Measurements from ENCODE around the gene SLC8A1. TPM values are rescaled to one million over a fixed set of nuclear protein-coding genes. Genes with fewer than 3 reads are reported as not detected.

Gene SLC8A1
- total RNA-seq, 1 donor from 2014 or later: 53.8 TPM

DNA sequence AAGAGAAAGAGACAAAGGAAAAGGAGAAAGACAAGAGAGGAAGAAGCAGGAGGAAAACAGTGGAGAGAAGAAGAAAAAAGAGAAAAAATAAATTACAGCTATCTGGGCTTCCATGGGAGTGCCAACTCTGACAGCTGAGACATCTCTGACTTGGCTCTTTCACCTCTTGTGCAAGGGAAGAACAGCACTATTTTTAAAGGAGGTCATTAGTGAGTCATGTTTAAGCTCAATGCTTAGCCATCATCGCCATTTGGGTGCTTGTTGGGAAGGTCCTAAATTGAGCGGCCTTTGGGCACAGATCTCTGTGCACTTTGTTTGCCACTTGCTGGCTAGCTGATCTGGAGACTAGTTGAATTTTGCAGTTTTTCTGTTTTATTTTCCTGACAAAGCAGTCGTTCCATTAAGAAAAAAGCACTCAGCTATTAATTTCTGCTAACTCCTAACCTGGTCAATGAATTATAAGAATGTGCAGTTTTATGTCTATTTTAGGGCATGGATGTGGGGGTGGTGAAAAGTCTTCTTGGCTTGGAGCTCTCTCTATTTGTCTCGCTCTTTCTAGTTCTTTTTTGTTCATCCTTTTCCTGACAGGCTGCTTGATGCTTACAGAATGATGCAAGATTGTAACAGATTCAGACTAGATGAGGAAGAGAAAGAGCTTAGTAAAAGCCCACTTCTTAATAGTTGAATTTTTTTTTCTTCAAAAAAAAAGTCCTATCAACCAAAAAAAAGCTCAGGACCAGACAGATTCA, 231.5 kb downstream of the SLC8A1 start:
- H3K4me1 ChIP-seq: peaks cover 3% of the 10 kb centered on the region
- H3K36me3 ChIP-seq: no peaks in the 10 kb centered on the region
- H3K27me3 ChIP-seq: no peaks in the 10 kb centered on the region
- TF ChIP-seq, protein P1, sequence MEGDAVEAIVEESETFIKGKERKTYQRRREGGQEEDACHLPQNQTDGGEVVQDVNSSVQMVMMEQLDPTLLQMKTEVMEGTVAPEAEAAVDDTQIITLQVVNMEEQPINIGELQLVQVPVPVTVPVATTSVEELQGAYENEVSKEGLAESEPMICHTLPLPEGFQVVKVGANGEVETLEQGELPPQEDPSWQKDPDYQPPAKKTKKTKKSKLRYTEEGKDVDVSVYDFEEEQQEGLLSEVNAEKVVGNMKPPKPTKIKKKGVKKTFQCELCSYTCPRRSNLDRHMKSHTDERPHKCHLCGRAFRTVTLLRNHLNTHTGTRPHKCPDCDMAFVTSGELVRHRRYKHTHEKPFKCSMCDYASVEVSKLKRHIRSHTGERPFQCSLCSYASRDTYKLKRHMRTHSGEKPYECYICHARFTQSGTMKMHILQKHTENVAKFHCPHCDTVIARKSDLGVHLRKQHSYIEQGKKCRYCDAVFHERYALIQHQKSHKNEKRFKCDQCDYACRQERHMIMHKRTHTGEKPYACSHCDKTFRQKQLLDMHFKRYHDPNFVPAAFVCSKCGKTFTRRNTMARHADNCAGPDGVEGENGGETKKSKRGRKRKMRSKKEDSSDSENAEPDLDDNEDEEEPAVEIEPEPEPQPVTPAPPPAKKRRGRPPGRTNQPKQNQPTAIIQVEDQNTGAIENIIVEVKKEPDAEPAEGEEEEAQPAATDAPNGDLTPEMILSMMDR (IDR thresholded peaks at IDR 0.05): no peak
- H3K9me3 ChIP-seq: no peaks in the 10 kb centered on the region
- H3K27ac ChIP-seq: peak overlapping the region; percentile 19
- H3K4me3 ChIP-seq: no peak overlapping the region
- intact Hi-C loops (cut with DNase I): no loop called here
- no peak for DNase-seq
- peak; percentile 37 for ATAC-seq

GRCh38 chr2:40219141-40219540, 232.7 kb downstream of the SLC8A1 start:
- intact Hi-C loops (cut with DNase I): no loop called here
- Histone ChIP-seq H3K36me3 (no peaks in the 10 kb centered on the region), H3K27ac (no peak overlapping the region), H3K4me1 (peaks cover 3% of the 10 kb centered on the region), H3K27me3 (no peaks in the 10 kb centered on the region), H3K4me3 (no peak overlapping the region), H3K9me3 (no peaks in the 10 kb centered on the region)
- DNase-seq (no peak), ATAC-seq (no peak)
- TF ChIP-seq, protein P1 (IDR thresholded peaks at IDR 0.05): no peak

DNA sequence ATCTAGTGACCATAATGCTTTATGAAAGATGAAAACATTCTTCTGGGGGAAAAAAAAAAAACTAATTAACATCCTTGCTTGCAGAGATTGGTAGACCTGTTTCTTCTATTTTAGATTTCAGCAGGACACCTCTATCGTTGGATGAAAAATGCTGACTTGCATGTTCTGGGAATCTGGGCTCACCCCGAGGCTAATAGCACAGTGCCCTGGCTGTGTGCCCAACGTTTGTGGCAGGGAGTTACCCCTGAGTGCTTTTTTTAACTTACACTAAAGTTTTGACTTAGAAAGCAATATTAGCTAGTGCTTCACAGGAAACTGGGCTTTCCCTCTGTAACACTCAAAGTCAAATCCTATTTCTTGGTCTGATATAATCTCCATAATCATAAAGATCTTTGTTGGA, 233.2 kb downstream of the SLC8A1 start:
- no peak for ATAC-seq
- Histone ChIP-seq H3K36me3 (no peaks in the 10 kb centered on the region), H3K4me1 (peaks cover 3% of the 10 kb centered on the region), H3K27me3 (no peaks in the 10 kb centered on the region), H3K4me3 (no peak overlapping the region), H3K27ac (no peak overlapping the region), H3K9me3 (no peaks in the 10 kb centered on the region)
- TF ChIP-seq, protein P1 (IDR thresholded peaks at IDR 0.05): no peak
- DNase-seq: no peak
- intact Hi-C loops (cut with DNase I): no loop called here

GRCh38 chr2:40213619-40214018, 238.3 kb downstream of the SLC8A1 start:
- Histone ChIP-seq H3K27me3 (no peaks in the 10 kb centered on the region), H3K4me3 (no peak overlapping the region), H3K36me3 (no peaks in the 10 kb centered on the region), H3K27ac (no peak overlapping the region), H3K4me1 (peaks cover 2% of the 10 kb centered on the region), H3K9me3 (no peaks in the 10 kb centered on the region)
- TF ChIP-seq, protein P1 (IDR thresholded peaks at IDR 0.05): no peak
- intact Hi-C loops (cut with DNase I): no loop called here
- DNase-seq (no peak), ATAC-seq (no peak)

GRCh38 chr2:40213071-40213470, 238.8 kb downstream of the SLC8A1 start:
- no peaks in the 10 kb centered on the region for H3K9me3 ChIP-seq
- DNase-seq (no peak), ATAC-seq (peak; percentile 43)
- TF ChIP-seq, protein P1 (IDR thresholded peaks at IDR 0.05): peak; percentile 38
- H3K36me3 ChIP-seq: no peaks in the 10 kb centered on the region
- no peaks in the 10 kb centered on the region for H3K27me3 ChIP-seq
- no peaks in the 10 kb centered on the region for H3K4me1 ChIP-seq
- H3K4me3 ChIP-seq: no peak overlapping the region
- H3K27ac ChIP-seq: no peak overlapping the region
- intact Hi-C loops (cut with DNase I): no loop called here
